ENCODE results near the gene JARID2.

The JARID2 gene

GRCh38 chr6:15449011-15449410 lies 203.1 kb downstream of the JARID2 start:
- Histone ChIP-seq H3K4me2 (ENCODE audit: low read length) (no peak overlapping the region), H3K9me3 (replicated peaks; ENCODE audit: low read length) (no peaks in the 10 kb centered on the region), H3K9ac (ENCODE audit: low read depth, low read length) (no peak overlapping the region), H3K36me3 (ENCODE audit: insufficient read depth, low read length) (peaks cover 9% of the 10 kb centered on the region), H3K27me3 (ENCODE audit: control insufficient read depth, insufficient read depth, low read length) (no peaks in the 10 kb centered on the region), H3K4me1 (ENCODE audit: control insufficient read depth, insufficient read depth, low read length) (peaks cover 12% of the 10 kb centered on the region), H3K4me3 (ENCODE audit: low read length) (no peak overlapping the region)

GRCh38 chr6:15451738-15452137 lies 205.9 kb downstream of the JARID2 start:
- Histone ChIP-seq H3K9ac (ENCODE audit: low read depth, low read length) (no peak overlapping the region), H3K36me3 (ENCODE audit: insufficient read depth, low read length) (peaks cover 9% of the 10 kb centered on the region)

GRCh38 chr6:15452182-15452941 lies 206.5 kb downstream of the JARID2 start:
- no peak overlapping the region for H3K4me2 ChIP-seq (ENCODE audit: low read length)
- H3K36me3 ChIP-seq (ENCODE audit: insufficient read depth, low read length), result peaks cover 9% of the 10 kb centered on the region
- no peaks in the 10 kb centered on the region for H3K9me3 ChIP-seq (replicated peaks; ENCODE audit: low read length)
- peaks cover 14% of the 10 kb centered on the region for H3K4me1 ChIP-seq (ENCODE audit: control insufficient read depth, insufficient read depth, low read length)
- H3K27me3 ChIP-seq (ENCODE audit: control insufficient read depth, insufficient read depth, low read length), result no peaks in the 10 kb centered on the region
- no peak overlapping the region for H3K4me3 ChIP-seq (ENCODE audit: low read length)
- H3K9ac ChIP-seq (ENCODE audit: low read depth, low read length), result no peak overlapping the region

More at GRCh38 chr6:15451738-15452137, 205.9 kb downstream of the JARID2 start:
- Histone ChIP-seq H3K4me1 (ENCODE audit: control insufficient read depth, insufficient read depth, low read length) (peaks cover 12% of the 10 kb centered on the region), H3K27me3 (ENCODE audit: control insufficient read depth, insufficient read depth, low read length) (no peaks in the 10 kb centered on the region), H3K9me3 (replicated peaks; ENCODE audit: low read length) (no peaks in the 10 kb centered on the region), H3K4me3 (ENCODE audit: low read length) (no peak overlapping the region), H3K4me2 (ENCODE audit: low read length) (no peak overlapping the region)

GRCh38 chr6:15453186-15453585 lies 207.3 kb downstream of the JARID2 start:
- peaks cover 9% of the 10 kb centered on the region for H3K36me3 ChIP-seq (ENCODE audit: insufficient read depth, low read length)
- H3K9ac ChIP-seq (ENCODE audit: low read depth, low read length), result no peak overlapping the region
- no peak overlapping the region for H3K4me2 ChIP-seq (ENCODE audit: low read length)
- H3K9me3 ChIP-seq (replicated peaks; ENCODE audit: low read length), result no peaks in the 10 kb centered on the region
- H3K4me3 ChIP-seq (ENCODE audit: low read length), result no peak overlapping the region
- peaks cover 14% of the 10 kb centered on the region for H3K4me1 ChIP-seq (ENCODE audit: control insufficient read depth, insufficient read depth, low read length)
- no peaks in the 10 kb centered on the region for H3K27me3 ChIP-seq (ENCODE audit: control insufficient read depth, insufficient read depth, low read length)

- peaks cover 9% of the 10 kb centered on the region for H3K36me3 ChIP-seq (ENCODE audit: insufficient read depth, low read length)
These were observed 207.8 kb downstream of the JARID2 start for GRCh38 chr6:15453622-15454021.

GRCh38 chr6:15456422-15456821 lies 210.6 kb downstream of the JARID2 start:
- Histone ChIP-seq H3K36me3 (ENCODE audit: insufficient read depth, low read length) (peaks cover 9% of the 10 kb centered on the region), H3K27me3 (ENCODE audit: control insufficient read depth, insufficient read depth, low read length) (no peaks in the 10 kb centered on the region), H3K4me2 (ENCODE audit: low read length) (no peak overlapping the region), H3K9ac (ENCODE audit: low read depth, low read length) (no peak overlapping the region), H3K9me3 (replicated peaks; ENCODE audit: low read length) (no peaks in the 10 kb centered on the region), H3K4me3 (ENCODE audit: low read length) (no peak overlapping the region), H3K4me1 (ENCODE audit: control insufficient read depth, insufficient read depth, low read length) (peaks cover 7% of the 10 kb centered on the region)

More at GRCh38 chr6:15453622-15454021, 207.8 kb downstream of the JARID2 start:
- Histone ChIP-seq H3K27me3 (ENCODE audit: control insufficient read depth, insufficient read depth, low read length) (no peaks in the 10 kb centered on the region), H3K9ac (ENCODE audit: low read depth, low read length) (no peak overlapping the region), H3K4me1 (ENCODE audit: control insufficient read depth, insufficient read depth, low read length) (peaks cover 14% of the 10 kb centered on the region), H3K9me3 (replicated peaks; ENCODE audit: low read length) (no peaks in the 10 kb centered on the region), H3K4me2 (ENCODE audit: low read length) (no peak overlapping the region), H3K4me3 (ENCODE audit: low read length) (no peak overlapping the region)

GRCh38 chr6:15457121-15457650 lies 211.3 kb downstream of the JARID2 start:
- H3K36me3 ChIP-seq (ENCODE audit: insufficient read depth, low read length), result peaks cover 6% of the 10 kb centered on the region
- no peak overlapping the region for H3K4me3 ChIP-seq (ENCODE audit: low read length)
- no peaks in the 10 kb centered on the region for H3K27me3 ChIP-seq (ENCODE audit: control insufficient read depth, insufficient read depth, low read length)
- H3K4me2 ChIP-seq (ENCODE audit: low read length), result no peak overlapping the region
- H3K9ac ChIP-seq (ENCODE audit: low read depth, low read length), result no peak overlapping the region
- H3K9me3 ChIP-seq (replicated peaks; ENCODE audit: low read length), result no peaks in the 10 kb centered on the region
- peaks cover 7% of the 10 kb centered on the region for H3K4me1 ChIP-seq (ENCODE audit: control insufficient read depth, insufficient read depth, low read length)

GRCh38 chr6:15458021-15458459 lies 212.2 kb downstream of the JARID2 start:
- Histone ChIP-seq H3K4me2 (ENCODE audit: low read length) (no peak overlapping the region), H3K9ac (ENCODE audit: low read depth, low read length) (no peak overlapping the region), H3K4me3 (ENCODE audit: low read length) (no peak overlapping the region), H3K4me1 (ENCODE audit: control insufficient read depth, insufficient read depth, low read length) (peaks cover 9% of the 10 kb centered on the region), H3K9me3 (replicated peaks; ENCODE audit: low read length) (no peaks in the 10 kb centered on the region), H3K27me3 (ENCODE audit: control insufficient read depth, insufficient read depth, low read length) (no peaks in the 10 kb centered on the region), H3K36me3 (ENCODE audit: insufficient read depth, low read length) (no peaks in the 10 kb centered on the region)

GRCh38 chr6:15460110-15460727 lies 214.3 kb downstream of the JARID2 start:
- no peak overlapping the region for H3K9ac ChIP-seq (ENCODE audit: low read depth, low read length)
- H3K36me3 ChIP-seq (ENCODE audit: insufficient read depth, low read length), result no peaks in the 10 kb centered on the region
- H3K4me1 ChIP-seq (ENCODE audit: control insufficient read depth, insufficient read depth, low read length), result peaks cover 12% of the 10 kb centered on the region

GRCh38 chr6:15461127-15461944 lies 215.5 kb downstream of the JARID2 start:
- Histone ChIP-seq H3K27me3 (ENCODE audit: control insufficient read depth, insufficient read depth, low read length) (no peaks in the 10 kb centered on the region), H3K36me3 (ENCODE audit: insufficient read depth, low read length) (no peaks in the 10 kb centered on the region), H3K4me1 (ENCODE audit: control insufficient read depth, insufficient read depth, low read length) (peaks cover 12% of the 10 kb centered on the region), H3K4me2 (ENCODE audit: low read length) (no peak overlapping the region), H3K9me3 (replicated peaks; ENCODE audit: low read length) (no peaks in the 10 kb centered on the region), H3K4me3 (ENCODE audit: low read length) (no peak overlapping the region), H3K9ac (ENCODE audit: low read depth, low read length) (no peak overlapping the region)

More at GRCh38 chr6:15460110-15460727, 214.3 kb downstream of the JARID2 start:
- H3K4me2 ChIP-seq (ENCODE audit: low read length), result no peak overlapping the region
- no peaks in the 10 kb centered on the region for H3K9me3 ChIP-seq (replicated peaks; ENCODE audit: low read length)
- H3K4me3 ChIP-seq (ENCODE audit: low read length), result no peak overlapping the region
- no peaks in the 10 kb centered on the region for H3K27me3 ChIP-seq (ENCODE audit: control insufficient read depth, insufficient read depth, low read length)

GRCh38 chr6:15462256-15462655 lies 216.4 kb downstream of the JARID2 start:
- H3K36me3 ChIP-seq (ENCODE audit: insufficient read depth, low read length), result no peaks in the 10 kb centered on the region
- H3K9ac ChIP-seq (ENCODE audit: low read depth, low read length), result no peak overlapping the region
- peak overlapping the region; percentile 9 for H3K4me2 ChIP-seq (ENCODE audit: low read length)
- H3K4me1 ChIP-seq (ENCODE audit: control insufficient read depth, insufficient read depth, low read length), result peaks cover 6% of the 10 kb centered on the region
- no peaks in the 10 kb centered on the region for H3K9me3 ChIP-seq (replicated peaks; ENCODE audit: low read length)
- H3K4me3 ChIP-seq (ENCODE audit: low read length), result no peak overlapping the region
- no peaks in the 10 kb centered on the region for H3K27me3 ChIP-seq (ENCODE audit: control insufficient read depth, insufficient read depth, low read length)

Measured in skeletal muscle satellite cell (primary cell).